ENCODE measurements around the gene LRMDA. TPM values are rescaled to one million over a fixed set of nuclear protein-coding genes. Genes with fewer than 3 reads are reported as not detected.

LRMDA gene
- total and polyA plus RNA-seq, 2 of the 13 experiments (the other 11 are each of a cell fraction or from before 2014, with no cell fraction given), result 13.4 to 22.0 TPM

DNA sequence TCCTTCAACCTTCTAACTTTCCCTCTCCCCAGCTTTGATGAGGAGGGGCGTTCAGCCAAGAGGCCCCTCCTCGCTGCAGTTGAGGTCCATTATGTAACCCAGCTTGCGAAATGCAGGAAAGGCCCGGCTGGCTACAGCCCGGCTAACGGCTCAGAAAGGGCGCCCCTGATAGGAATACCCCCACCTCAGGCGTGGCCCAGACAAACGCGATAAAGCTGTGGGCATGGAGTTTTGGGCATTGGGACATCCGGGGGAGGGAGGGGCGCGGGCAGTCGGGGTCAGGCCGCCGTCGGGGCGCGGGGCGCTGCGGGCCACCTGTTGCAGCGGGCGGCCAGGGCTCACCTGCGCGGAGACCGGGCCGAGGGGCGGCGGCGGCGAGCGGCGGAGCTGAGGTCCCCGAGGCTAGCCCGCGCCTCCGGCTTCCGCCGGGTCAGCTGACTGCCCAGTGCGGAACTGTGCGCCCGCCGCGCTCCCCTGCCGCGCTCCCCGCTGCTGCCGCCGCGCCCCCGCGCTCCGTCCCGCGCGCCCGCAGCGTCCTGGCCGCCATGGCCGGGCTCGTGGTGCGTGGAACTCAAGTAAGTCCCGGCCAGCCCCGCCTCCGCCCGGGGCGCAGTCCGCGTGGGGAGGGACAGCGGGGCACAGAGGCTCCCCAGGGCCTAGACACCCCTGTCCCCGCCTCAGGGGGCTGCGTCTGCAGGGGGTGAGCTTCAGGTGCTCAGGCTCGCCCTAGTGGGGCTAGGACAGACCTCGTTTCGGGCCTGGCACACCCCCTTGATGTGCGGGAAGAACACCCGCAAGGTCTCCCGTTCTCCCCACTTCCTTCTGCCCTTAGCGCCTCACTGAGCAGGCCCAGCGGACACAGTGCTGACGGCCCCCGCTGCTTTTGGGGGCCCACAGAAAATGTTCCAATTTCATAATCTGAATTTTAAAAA, at the start of gene LRMDA (continued):
- TF ChIP-seq, protein P1, sequence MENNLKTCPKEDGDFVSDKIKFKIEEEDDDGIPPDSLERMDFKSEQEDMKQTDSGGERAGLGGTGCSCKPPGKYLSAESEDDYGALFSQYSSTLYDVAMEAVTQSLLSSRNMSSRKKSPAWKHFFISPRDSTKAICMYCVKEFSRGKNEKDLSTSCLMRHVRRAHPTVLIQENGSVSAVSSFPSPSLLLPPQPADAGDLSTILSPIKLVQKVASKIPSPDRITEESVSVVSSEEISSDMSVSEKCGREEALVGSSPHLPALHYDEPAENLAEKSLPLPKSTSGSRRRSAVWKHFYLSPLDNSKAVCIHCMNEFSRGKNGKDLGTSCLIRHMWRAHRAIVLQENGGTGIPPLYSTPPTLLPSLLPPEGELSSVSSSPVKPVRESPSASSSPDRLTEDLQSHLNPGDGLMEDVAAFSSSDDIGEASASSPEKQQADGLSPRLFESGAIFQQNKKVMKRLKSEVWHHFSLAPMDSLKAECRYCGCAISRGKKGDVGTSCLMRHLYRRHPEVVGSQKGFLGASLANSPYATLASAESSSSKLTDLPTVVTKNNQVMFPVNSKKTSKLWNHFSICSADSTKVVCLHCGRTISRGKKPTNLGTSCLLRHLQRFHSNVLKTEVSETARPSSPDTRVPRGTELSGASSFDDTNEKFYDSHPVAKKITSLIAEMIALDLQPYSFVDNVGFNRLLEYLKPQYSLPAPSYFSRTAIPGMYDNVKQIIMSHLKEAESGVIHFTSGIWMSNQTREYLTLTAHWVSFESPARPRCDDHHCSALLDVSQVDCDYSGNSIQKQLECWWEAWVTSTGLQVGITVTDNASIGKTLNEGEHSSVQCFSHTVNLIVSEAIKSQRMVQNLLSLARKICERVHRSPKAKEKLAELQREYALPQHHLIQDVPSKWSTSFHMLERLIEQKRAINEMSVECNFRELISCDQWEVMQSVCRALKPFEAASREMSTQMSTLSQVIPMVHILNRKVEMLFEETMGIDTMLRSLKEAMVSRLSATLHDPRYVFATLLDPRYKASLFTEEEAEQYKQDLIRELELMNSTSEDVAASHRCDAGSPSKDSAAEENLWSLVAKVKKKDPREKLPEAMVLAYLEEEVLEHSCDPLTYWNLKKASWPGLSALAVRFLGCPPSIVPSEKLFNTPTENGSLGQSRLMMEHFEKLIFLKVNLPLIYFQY (CRISPR knock-in tag; IDR thresholded peaks at IDR 0.05; ENCODE audit: borderline replicate concordance), result peak; percentile 45
- TF ChIP-seq, protein P2, sequence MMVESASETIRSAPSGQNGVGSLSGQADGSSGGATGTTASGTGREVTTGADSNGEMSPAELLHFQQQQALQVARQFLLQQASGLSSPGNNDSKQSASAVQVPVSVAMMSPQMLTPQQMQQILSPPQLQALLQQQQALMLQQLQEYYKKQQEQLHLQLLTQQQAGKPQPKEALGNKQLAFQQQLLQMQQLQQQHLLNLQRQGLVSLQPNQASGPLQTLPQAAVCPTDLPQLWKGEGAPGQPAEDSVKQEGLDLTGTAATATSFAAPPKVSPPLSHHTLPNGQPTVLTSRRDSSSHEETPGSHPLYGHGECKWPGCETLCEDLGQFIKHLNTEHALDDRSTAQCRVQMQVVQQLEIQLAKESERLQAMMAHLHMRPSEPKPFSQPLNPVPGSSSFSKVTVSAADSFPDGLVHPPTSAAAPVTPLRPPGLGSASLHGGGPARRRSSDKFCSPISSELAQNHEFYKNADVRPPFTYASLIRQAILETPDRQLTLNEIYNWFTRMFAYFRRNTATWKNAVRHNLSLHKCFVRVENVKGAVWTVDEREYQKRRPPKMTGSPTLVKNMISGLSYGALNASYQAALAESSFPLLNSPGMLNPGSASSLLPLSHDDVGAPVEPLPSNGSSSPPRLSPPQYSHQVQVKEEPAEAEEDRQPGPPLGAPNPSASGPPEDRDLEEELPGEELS (CRISPR knock-in tag; IDR thresholded peaks at IDR 0.05), result peak; percentile 68; the same call in 1 of the 2 replicates
- TF ChIP-seq KLF6 (CRISPR knock-in tag; IDR thresholded peaks at IDR 0.05) (peak; percentile 49; the same call in 1 of the 2 replicates), POLR2AphosphoS5 (IDR thresholded peaks at IDR 0.05; ENCODE audit: low read depth, low read length) (peak; percentile 46; the same call in 1 of the 2 replicates), FOXK2 (IDR thresholded peaks at IDR 0.05) (no peak)
- TF ChIP-seq, protein P3, sequence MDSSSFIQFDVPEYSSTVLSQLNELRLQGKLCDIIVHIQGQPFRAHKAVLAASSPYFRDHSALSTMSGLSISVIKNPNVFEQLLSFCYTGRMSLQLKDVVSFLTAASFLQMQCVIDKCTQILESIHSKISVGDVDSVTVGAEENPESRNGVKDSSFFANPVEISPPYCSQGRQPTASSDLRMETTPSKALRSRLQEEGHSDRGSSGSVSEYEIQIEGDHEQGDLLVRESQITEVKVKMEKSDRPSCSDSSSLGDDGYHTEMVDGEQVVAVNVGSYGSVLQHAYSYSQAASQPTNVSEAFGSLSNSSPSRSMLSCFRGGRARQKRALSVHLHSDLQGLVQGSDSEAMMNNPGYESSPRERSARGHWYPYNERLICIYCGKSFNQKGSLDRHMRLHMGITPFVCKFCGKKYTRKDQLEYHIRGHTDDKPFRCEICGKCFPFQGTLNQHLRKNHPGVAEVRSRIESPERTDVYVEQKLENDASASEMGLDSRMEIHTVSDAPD (CRISPR knock-in tag; IDR thresholded peaks at IDR 0.05), result 0 out of 2 replicates have a peak, but pooled peaks have one; percentile 41
- TF ChIP-seq, protein P4, sequence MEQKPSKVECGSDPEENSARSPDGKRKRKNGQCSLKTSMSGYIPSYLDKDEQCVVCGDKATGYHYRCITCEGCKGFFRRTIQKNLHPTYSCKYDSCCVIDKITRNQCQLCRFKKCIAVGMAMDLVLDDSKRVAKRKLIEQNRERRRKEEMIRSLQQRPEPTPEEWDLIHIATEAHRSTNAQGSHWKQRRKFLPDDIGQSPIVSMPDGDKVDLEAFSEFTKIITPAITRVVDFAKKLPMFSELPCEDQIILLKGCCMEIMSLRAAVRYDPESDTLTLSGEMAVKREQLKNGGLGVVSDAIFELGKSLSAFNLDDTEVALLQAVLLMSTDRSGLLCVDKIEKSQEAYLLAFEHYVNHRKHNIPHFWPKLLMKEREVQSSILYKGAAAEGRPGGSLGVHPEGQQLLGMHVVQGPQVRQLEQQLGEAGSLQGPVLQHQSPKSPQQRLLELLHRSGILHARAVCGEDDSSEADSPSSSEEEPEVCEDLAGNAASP (CRISPR knock-in tag; IDR thresholded peaks at IDR 0.05; ENCODE audit: borderline replicate concordance), result peak; percentile 61; the same call in 1 of the 2 replicates
- TF ChIP-seq, protein P5, sequence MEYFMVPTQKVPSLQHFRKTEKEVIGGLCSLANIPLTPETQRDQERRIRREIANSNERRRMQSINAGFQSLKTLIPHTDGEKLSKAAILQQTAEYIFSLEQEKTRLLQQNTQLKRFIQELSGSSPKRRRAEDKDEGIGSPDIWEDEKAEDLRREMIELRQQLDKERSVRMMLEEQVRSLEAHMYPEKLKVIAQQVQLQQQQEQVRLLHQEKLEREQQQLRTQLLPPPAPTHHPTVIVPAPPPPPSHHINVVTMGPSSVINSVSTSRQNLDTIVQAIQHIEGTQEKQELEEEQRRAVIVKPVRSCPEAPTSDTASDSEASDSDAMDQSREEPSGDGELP (IDR thresholded peaks at IDR 0.05; ENCODE audit: borderline replicate concordance, low read depth), result peak; percentile 40; the same call in 1 of the 2 replicates
- TF ChIP-seq, protein P6, sequence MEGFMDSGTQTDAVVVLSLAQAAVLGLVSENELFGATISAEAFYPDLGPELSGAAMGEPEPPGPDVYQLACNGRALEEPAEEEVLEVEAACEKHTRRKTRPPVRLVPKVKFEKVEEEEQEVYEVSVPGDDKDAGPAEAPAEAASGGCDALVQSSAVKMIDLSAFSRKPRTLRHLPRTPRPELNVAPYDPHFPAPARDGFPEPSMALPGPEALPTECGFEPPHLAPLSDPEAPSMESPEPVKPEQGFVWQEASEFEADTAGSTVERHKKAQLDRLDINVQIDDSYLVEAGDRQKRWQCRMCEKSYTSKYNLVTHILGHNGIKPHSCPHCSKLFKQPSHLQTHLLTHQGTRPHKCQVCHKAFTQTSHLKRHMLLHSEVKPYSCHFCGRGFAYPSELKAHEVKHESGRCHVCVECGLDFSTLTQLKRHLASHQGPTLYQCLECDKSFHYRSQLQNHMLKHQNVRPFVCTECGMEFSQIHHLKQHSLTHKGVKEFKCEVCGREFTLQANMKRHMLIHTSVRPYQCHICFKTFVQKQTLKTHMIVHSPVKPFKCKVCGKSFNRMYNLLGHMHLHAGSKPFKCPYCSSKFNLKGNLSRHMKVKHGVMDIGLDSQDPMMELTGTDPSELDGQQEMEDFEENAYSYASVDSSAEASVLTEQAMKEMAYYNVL (CRISPR knock-in tag; IDR thresholded peaks at IDR 0.05; ENCODE audit: borderline replicate concordance), result peak; percentile 67
- TF ChIP-seq, protein P7, sequence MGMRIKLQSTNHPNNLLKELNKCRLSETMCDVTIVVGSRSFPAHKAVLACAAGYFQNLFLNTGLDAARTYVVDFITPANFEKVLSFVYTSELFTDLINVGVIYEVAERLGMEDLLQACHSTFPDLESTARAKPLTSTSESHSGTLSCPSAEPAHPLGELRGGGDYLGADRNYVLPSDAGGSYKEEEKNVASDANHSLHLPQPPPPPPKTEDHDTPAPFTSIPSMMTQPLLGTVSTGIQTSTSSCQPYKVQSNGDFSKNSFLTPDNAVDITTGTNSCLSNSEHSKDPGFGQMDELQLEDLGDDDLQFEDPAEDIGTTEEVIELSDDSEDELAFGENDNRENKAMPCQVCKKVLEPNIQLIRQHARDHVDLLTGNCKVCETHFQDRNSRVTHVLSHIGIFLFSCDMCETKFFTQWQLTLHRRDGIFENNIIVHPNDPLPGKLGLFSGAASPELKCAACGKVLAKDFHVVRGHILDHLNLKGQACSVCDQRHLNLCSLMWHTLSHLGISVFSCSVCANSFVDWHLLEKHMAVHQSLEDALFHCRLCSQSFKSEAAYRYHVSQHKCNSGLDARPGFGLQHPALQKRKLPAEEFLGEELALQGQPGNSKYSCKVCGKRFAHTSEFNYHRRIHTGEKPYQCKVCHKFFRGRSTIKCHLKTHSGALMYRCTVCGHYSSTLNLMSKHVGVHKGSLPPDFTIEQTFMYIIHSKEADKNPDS (CRISPR knock-in tag; IDR thresholded peaks at IDR 0.05), result no peak

All from HepG2 (cell line).